PC-9 (cell line): Measurements from ENCODE around the gene OMG. TPM values are rescaled to one million over a fixed set of nuclear protein-coding genes. Genes with fewer than 3 reads are reported as not detected.

Experiments used
- BruUV-seq: library from RNA; stranded (reverse); fragments of 400-500 nt; replicated peaks from 2 replicates; lab custom pipeline; 2021; lab: Mats Ljungman, UMichigan
- CTCF ChIA-PET: fragments of 300-600 bp; sonication (Branson Sonifier 250); formaldehyde crosslinking; loops from one replicate; lab custom pipeline; 2022; ENCODE audit warnings: antibody characterized with exemption; lab: Charles Lee
- POLR2A ChIA-PET: fragments of 300-600 bp; sonication (Branson Sonifier 250); formaldehyde crosslinking; loops from one replicate; lab custom pipeline; 2022; ENCODE audit warnings: antibody characterized with exemption; ENCODE audit not compliant: unreplicated experiment; lab: Charles Lee
- DNase-seq, 2 experiments: peaks; one replicate each; pipeline versions ENCODE4 v3.0.0 to v3.0.0-alpha.2; 2015 to 2022; ENCODE audit warnings: mixed read lengths in 1 of 2
- H2AFZ ChIP-seq: fragments of 200-600 bp; sonication (generic); 2 replicates; pipeline ENCODE4 v1.8.1; 2017; ENCODE audit warnings: antibody characterized with exemption
- H3F3A ChIP-seq: fragments of 200-600 bp; sonication (generic); 2 replicates; pipeline ENCODE4 v1.8.1; 2017; ENCODE audit warnings: antibody characterized with exemption, mild to moderate bottlenecking, low read depth; ENCODE audit not compliant: insufficient read depth
- H3K27ac ChIP-seq: fragments of 200-600 bp; sonication (generic); 2 replicates; pipeline ENCODE4 v1.6.1; 2016; ENCODE audit warnings: mixed run types
- H3K27me3 ChIP-seq: fragments of 200-600 bp; sonication (generic); 2 replicates; pipeline ENCODE4 v1.6.1; 2016; ENCODE audit warnings: low read depth, mixed run types; ENCODE audit not compliant: insufficient read depth
- H3K36me3 ChIP-seq: fragments of 200-600 bp; sonication (generic); 2 replicates; pipeline ENCODE4 v1.6.1; 2016; ENCODE audit warnings: low read depth, mixed run types
- H3K4me1 ChIP-seq: fragments of 200-600 bp; sonication (generic); replicated peaks from 2 replicates; pipeline ENCODE4 v1.6.1; 2016; ENCODE audit warnings: mixed run types; ENCODE audit not compliant: insufficient read depth
- H3K4me2 ChIP-seq: fragments of 200-600 bp; sonication (generic); 2 replicates; pipeline ENCODE4 v1.6.1; 2017; ENCODE audit warnings: mixed run types
- H3K4me3 ChIP-seq: fragments of 200-600 bp; sonication (generic); 2 replicates; pipeline ENCODE4 v1.6.1; 2016; ENCODE audit warnings: mixed run types
- H3K79me2 ChIP-seq: fragments of 200-600 bp; sonication (generic); 2 replicates; pipeline ENCODE4 v1.6.1; 2017; ENCODE audit warnings: low read depth, mixed run types
- H3K9me2 ChIP-seq: fragments of 200-600 bp; sonication (generic); 2 replicates; pipeline ENCODE4 v1.8.1; 2017; ENCODE audit warnings: mild to moderate bottlenecking; ENCODE audit not compliant: insufficient read depth
- H3K9me3 ChIP-seq: fragments of 200-600 bp; sonication (generic); 2 replicates; pipeline ENCODE4 v1.8.1; 2016; ENCODE audit warnings: low read depth; ENCODE audit not compliant: insufficient read depth
- H4K20me1 ChIP-seq: fragments of 200-600 bp; sonication (generic); 2 replicates; pipeline ENCODE4 v1.8.1; 2017; ENCODE audit not compliant: insufficient read depth
- CTCF ChIP-seq: fragments of 200-600 bp; sonication (generic); conservative IDR thresholded peaks from 2 replicates; pipeline ENCODE4 v1.6.1; 2017; ENCODE audit warnings: mixed run types, antibody characterized with exemption, mild to moderate bottlenecking, moderate library complexity
- EZH2 ChIP-seq: fragments of 200-600 bp; sonication (generic); IDR thresholded peaks from 2 replicates; pipeline ENCODE4 v1.8.0; 2017; ENCODE audit warnings: antibody characterized with exemption, low read depth
- intact Hi-C: fragments of 100-400 bp; cut with micrococcal nuclease; formaldehyde crosslinking; loops from one replicate; pipeline ENCODE4 v1.10.0; 2022; ENCODE audit not compliant: unreplicated experiment
- total RNA-seq: library from RNA; stranded (reverse); gene quantifications from 2 replicates; pipeline ENCODE4 v1.2.3, GENCODE V29; 2021

The OMG gene
- total RNA-seq, 1 experiment from 2014 or later: not detected

GRCh38 chr17:31311526-31311925 lies 14.5 kb upstream of the OMG start:
- H3K9me2 ChIP-seq: no peaks in the 10 kb centered on the region
- POLR2A ChIA-PET: no interaction called here
- no peaks in the 10 kb centered on the region for H3K79me2 ChIP-seq
- no peak for DNase-seq
- H3K27me3 ChIP-seq: no peaks in the 10 kb centered on the region
- peaks cover 34% of the 10 kb centered on the region for H3K4me1 ChIP-seq
- no peak for TF ChIP-seq EZH2
- no peak for TF ChIP-seq CTCF
- CTCF ChIA-PET: no interaction called here
- no peak overlapping the region for H2AFZ ChIP-seq
- H3K27ac ChIP-seq: no peak overlapping the region
- no TSS peak for BruUV-seq
- no peak overlapping the region for H3K4me2 ChIP-seq
- intact Hi-C loops: no loop called here
- H3K9me3 ChIP-seq: no peaks in the 10 kb centered on the region
- H4K20me1 ChIP-seq: no peaks in the 10 kb centered on the region
- no peak overlapping the region for H3K4me3 ChIP-seq
- peaks cover 24% of the 10 kb centered on the region for H3F3A ChIP-seq
- H3K36me3 ChIP-seq: no peaks in the 10 kb centered on the region

- ChIA-PET CTCF (no interaction called here), POLR2A (no interaction called here)
- Histone ChIP-seq H3K27ac (no peak overlapping the region), H3K79me2 (no peaks in the 10 kb centered on the region), H3K27me3 (no peaks in the 10 kb centered on the region), H3K4me1 (peaks cover 34% of the 10 kb centered on the region), H4K20me1 (no peaks in the 10 kb centered on the region), H3K9me3 (no peaks in the 10 kb centered on the region), H3K9me2 (no peaks in the 10 kb centered on the region), H3F3A (peaks cover 24% of the 10 kb centered on the region), H3K4me3 (no peak overlapping the region), H3K36me3 (no peaks in the 10 kb centered on the region), H3K4me2 (no peak overlapping the region), H2AFZ (no peak overlapping the region)
- intact Hi-C loops: no loop called here
- no peak for DNase-seq
- no TSS peak for BruUV-seq
- TF ChIP-seq EZH2 (no peak), CTCF (no peak)
Observed at GRCh38 chr17:31310886-31311285, 13.8 kb upstream of the OMG start.

- no peaks in the 10 kb centered on the region for H3K9me3 ChIP-seq
- H2AFZ ChIP-seq: no peak overlapping the region
- H3K9me2 ChIP-seq: no peaks in the 10 kb centered on the region
- peaks cover 34% of the 10 kb centered on the region for H3K4me1 ChIP-seq
- no peaks in the 10 kb centered on the region for H4K20me1 ChIP-seq
- no TSS peak for BruUV-seq
- intact Hi-C loops: no loop called here
- TF ChIP-seq CTCF (no peak), EZH2 (no peak)
- no peaks in the 10 kb centered on the region for H3K79me2 ChIP-seq
- no peaks in the 10 kb centered on the region for H3K36me3 ChIP-seq
- POLR2A ChIA-PET: interaction anchor here (0.5 kb wide), 1 partner anchor 216 kb away, joined by 4 read pairs; the partner anchor contains the start of gene NF1
- no peak overlapping the region for H3K4me3 ChIP-seq
- CTCF ChIA-PET: no interaction called here
- H3K27ac ChIP-seq: no peak overlapping the region
- H3K27me3 ChIP-seq: no peaks in the 10 kb centered on the region
- DNase-seq: no peak
- H3K4me2 ChIP-seq: no peak overlapping the region
- peaks cover 24% of the 10 kb centered on the region for H3F3A ChIP-seq
Observed at GRCh38 chr17:31310260-31310659, 13.2 kb upstream of the OMG start.
